ENCODE data around the gene RASD2. TPM values are rescaled to one million over a fixed set of nuclear protein-coding genes. Genes with fewer than 3 reads are reported as not detected.

RASD2 gene
- total and polyA plus RNA-seq, 10 of the 15 experiments (the other 5 are each of a cell fraction or from before 2014, with no cell fraction given) = 0.03 TPM; not detected in 9

DNA sequence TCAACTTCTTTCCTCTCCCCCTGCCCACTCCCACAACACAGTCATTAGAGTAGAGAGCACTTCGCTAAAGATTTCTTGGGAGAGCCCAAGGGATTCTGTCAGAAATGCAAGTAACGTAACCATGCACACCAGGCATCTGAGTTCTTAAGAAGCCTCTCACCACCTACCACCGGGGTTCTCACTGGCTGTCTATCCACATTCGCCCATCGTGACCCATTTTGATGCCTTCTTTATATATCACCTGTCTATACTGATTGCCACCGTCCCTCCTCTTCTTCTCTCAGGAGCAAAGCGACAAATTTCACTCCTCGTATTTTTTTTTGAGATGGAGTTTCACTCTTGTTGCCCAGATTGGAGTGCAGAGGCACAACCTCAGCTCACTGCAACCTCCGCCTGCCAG, 23.9 kb upstream of the RASD2 start (continued):
- TF ChIP-seq EGR1 (IDR thresholded peaks at IDR 0.05; ENCODE audit: borderline replicate concordance in 1 of 2, low read depth in 2 of 2, low read length in 2 of 2) (no peak), RAD51 (IDR thresholded peaks at IDR 0.05) (no peak), YBX1 (IDR thresholded peaks at IDR 0.05) (no peak)

DNA sequence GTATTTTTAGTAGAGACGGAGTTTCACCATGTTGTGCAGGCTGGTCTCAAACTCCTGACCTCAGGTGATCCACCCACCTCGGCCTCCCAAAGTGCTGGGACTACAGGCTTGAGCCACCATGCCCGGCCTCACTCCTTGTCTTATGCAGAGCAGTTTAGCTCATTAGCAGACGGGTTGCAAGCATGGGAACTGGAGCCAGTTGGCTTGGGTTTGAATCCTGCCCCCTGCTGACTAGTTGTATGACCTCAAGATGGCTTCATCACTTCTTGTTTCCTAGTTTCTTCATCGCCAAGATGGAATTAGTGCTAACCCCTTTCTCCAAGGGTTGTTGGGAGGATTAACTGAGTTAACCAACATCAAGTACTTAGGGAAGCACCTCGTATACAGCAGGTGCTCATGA, 23.4 kb upstream of the RASD2 start:
- in situ Hi-C loops (cut with MboI) (no loop called here), intact Hi-C loops (cut with micrococcal nuclease; ENCODE audit: unreplicated experiment) (no loop called here)
- Histone ChIP-seq H3K9ac (ENCODE audit: control insufficient read depth, insufficient read depth, low read length) (no peak overlapping the region), H4K20me1 (ENCODE audit: control insufficient read depth, insufficient read depth) (no peaks in the 10 kb centered on the region), H3K27me3 (replicated peaks in 1 of 2; ENCODE audit: control insufficient read depth in 2 of 2, insufficient read depth in 2 of 2, low read length in 1 of 2) (peaks cover 1 to 4% of the 10 kb centered on the region in 2 experiments; a peak in 3 of 4 replicates), H3K4me3 (no peak overlapping the region), H3K4me1 (ENCODE audit: control insufficient read depth, insufficient read depth, low read length) (no peaks in the 10 kb centered on the region), H3K36me3 (ENCODE audit: control insufficient read depth in 2 of 2, insufficient read depth in 2 of 2, low read length in 1 of 2) (no peaks in the 10 kb centered on the region), H3K27ac (ENCODE audit: control insufficient read depth, insufficient read depth) (no peak overlapping the region), H3K79me2 (ENCODE audit: control insufficient read depth, insufficient read depth, low read length) (no peaks in the 10 kb centered on the region), H2AFZ (ENCODE audit: control insufficient read depth, low read depth, low read length) (no peak overlapping the region), H3K9me3 (replicated peaks; ENCODE audit: control insufficient read depth, insufficient read depth, low read length) (no peaks in the 10 kb centered on the region), H3K4me2 (ENCODE audit: control insufficient read depth, insufficient read depth) (no peak overlapping the region)
- CTCF ChIA-PET = no interaction called here
- ATAC-seq (no peak), FAIRE-seq (no peak), DNase-seq (ENCODE audit: low read depth, low spot score) (no peak)
- RAD21 ChIA-PET (ENCODE audit: unreplicated experiment) = no interaction called here
- SMC1A ChIA-PET (ENCODE audit: uncharacterized antibody, unreplicated experiment) = no interaction called here
- TF ChIP-seq, protein P1, sequence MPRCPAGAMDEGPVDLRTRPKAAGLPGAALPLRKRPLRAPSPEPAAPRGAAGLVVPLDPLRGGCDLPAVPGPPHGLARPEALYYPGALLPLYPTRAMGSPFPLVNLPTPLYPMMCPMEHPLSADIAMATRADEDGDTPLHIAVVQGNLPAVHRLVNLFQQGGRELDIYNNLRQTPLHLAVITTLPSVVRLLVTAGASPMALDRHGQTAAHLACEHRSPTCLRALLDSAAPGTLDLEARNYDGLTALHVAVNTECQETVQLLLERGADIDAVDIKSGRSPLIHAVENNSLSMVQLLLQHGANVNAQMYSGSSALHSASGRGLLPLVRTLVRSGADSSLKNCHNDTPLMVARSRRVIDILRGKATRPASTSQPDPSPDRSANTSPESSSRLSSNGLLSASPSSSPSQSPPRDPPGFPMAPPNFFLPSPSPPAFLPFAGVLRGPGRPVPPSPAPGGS (IDR thresholded peaks at IDR 0.05; ENCODE audit: borderline replicate concordance, insufficient read depth, low read depth, low read length, poor library complexity, severe bottlenecking) = no peak
- TF ChIP-seq MEF2A (IDR thresholded peaks at IDR 0.05; ENCODE audit: insufficient read depth, low read depth, low read length) = no peak
- TF ChIP-seq MYC (IDR thresholded peaks at IDR 0.05; ENCODE audit: insufficient read depth, insufficient read length, insufficient replicate concordance, low read length, severe bottlenecking) = no peak
- TF ChIP-seq POU2F2 (IDR thresholded peaks at IDR 0.05; ENCODE audit: borderline replicate concordance, low read depth, low read length) = no peak
- TF ChIP-seq E2F8 (IDR thresholded peaks at IDR 0.05; ENCODE audit: low read depth, partially characterized antibody) = no peak
- no peak for TF ChIP-seq CTCF (IDR thresholded peaks at IDR 0.05 in 2 of 3, conservative IDR thresholded peaks at IDR 0.05 in 1 of 3; ENCODE audit: control insufficient read depth in 2 of 3, extremely low read depth in 1 of 3, insufficient read depth in 1 of 3, low read depth in 3 of 3, low read length in 3 of 3)
- 20% methylated on average over 6 of the region's 6 CpGs for WGBS (ENCODE audit: insufficient coverage, insufficient replicate concordance, low lambda C conversion rate, missing lambda C conversion rate)
- POLR2A ChIA-PET = no interaction called here
- BruUV-seq (replicated peaks) = no TSS peak

Data from GM12878 (cell line).